Uterus (tissue), 4 donors: ENCODE data around the gene B3GNT7. TPM values are rescaled to one million over a fixed set of nuclear protein-coding genes. Genes with fewer than 3 reads are reported as not detected.

Experiments
- DNase-seq, 2 donors: peaks; one replicate each; pipeline ENCODE4 v3.0.0-alpha.2; 2019 to 2020
- H3K27ac ChIP-seq, 2 donors: fragments of 200-600 bp; sonication (generic); 1 replicate in 1 of 2; 2 replicates in 1 of 2; pipeline ENCODE4 v1.5.1; 2016 to 2018
- H3K27me3 ChIP-seq, 2 donors: fragments of 200-600 bp; sonication (generic); one replicate each; pipeline ENCODE4 v1.5.1; 2018 to 2019; ENCODE audit warnings: control low read depth in 1 of 2
- H3K36me3 ChIP-seq, 2 donors: fragments of 200-600 bp; sonication (generic); one replicate each; pipeline ENCODE4 v1.5.1; 2019; ENCODE audit warnings: control low read depth in 1 of 2
- H3K4me1 ChIP-seq, 2 donors: fragments of 200-600 bp; sonication (generic); one replicate each; pipeline ENCODE4 v1.5.1; 2018 to 2019; ENCODE audit warnings: control low read depth in 1 of 2
- H3K4me3 ChIP-seq, 2 donors: fragments of 200-600 bp; sonication (generic); 1 replicate in 1 of 2; 2 replicates in 1 of 2; pipeline ENCODE4 v1.5.1; 2018 to 2019; ENCODE audit warnings: mild to moderate bottlenecking in 1 of 2
- H3K9me3 ChIP-seq, 2 donors: fragments of 200-600 bp; sonication (generic); one replicate each; pipeline ENCODE4 v1.5.1; 2019; ENCODE audit warnings: control low read depth in 1 of 2
- CTCF ChIP-seq, 4 experiments: fragments of 200-600 bp in 2 of 4; fragments of 450-650 bp in 2 of 4; sonication (generic) in 2 of 4; IDR thresholded peaks; one replicate each; pipeline ENCODE4 v1.5.1; 2016 to 2019; ENCODE audit warnings: antibody characterized with exemption in 4 of 4, mild to moderate bottlenecking in 2 of 4, moderate library complexity in 1 of 4
- POLR2A ChIP-seq, 2 donors: fragments of 450-650 bp; IDR thresholded peaks; one replicate each; pipeline ENCODE4 v1.6.1; 2016; ENCODE audit warnings: antibody characterized with exemption in 2 of 2, mild to moderate bottlenecking in 1 of 2, moderate library complexity in 1 of 2
- intact Hi-C: fragments of 100-400 bp; cut with DNase I; formaldehyde crosslinking; loops from one replicate; pipeline ENCODE4 v1.15.1; 2023; ENCODE audit warnings: low total_unique reads
- total RNA-seq, 4 donors: library from RNA; depleted of rRNA in 3 of 4; stranded (reverse); fragments of >200 nt in 3 of 4; gene quantifications; one replicate each; pipeline versions ENCODE4 v1.1.0 to v1.2.4, GENCODE V29; 2014 to 2023
- donor health status: DM: yes; HTN: yes; CAD: no.

The B3GNT7 gene
- total RNA-seq, 4 donors from 2014 or later, result 1.7 to 8.1 (median 3.1) TPM

DNA sequence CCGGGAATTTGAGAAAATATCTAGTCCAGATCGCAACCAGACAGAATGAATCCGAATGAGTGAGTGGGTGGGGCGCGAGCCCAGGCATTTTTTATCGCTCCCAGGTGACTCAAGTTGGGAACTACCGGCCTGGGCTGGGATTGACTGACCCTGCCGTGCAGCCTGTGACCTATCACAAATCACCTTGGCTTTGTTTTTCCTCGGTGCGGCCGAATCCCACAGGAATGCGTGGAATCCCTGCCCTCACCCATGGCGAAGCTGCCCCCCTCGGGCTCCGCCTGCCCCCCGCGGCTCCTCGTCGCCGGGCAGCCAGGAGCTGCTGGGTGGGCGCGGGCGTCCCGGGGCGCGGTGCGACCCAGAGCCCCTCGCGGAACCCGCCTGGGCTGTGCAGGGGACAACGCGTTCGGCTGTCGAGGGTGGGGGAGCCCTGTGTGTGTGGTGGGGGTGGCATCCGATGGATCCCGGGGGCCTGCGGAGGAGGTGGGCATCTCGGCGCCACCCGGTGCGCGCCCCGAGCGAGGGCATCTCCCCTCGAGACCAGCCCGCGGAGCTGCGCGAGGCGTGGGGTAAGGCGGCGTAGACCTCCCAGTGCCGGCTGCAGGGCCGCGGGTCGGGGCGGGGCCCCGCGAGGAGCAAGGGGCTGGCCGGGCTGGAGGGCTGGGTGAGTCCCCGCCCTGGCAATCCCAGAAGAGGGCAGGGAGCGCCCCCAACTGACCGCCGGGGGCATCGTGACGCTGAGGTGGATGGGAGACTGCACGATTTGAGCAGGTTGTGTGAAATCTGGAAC lies 16.5 kb downstream of the B3GNT7 start:
- intact Hi-C loops, result loop anchor here (10.0 kb wide), 2 partner anchors 187 to 317 kb away; no protein-coding TSS in a partner anchor
- H3K4me3 ChIP-seq, result peak overlapping the region; percentile 21 to 60
- no peaks in the 10 kb centered on the region for H3K4me1 ChIP-seq
- no peaks in the 10 kb centered on the region for H3K27me3 ChIP-seq
- peak overlapping the region; percentile 20 to 77 for H3K27ac ChIP-seq
- no peaks in the 10 kb centered on the region for H3K36me3 ChIP-seq
- no peaks in the 10 kb centered on the region for H3K9me3 ChIP-seq
- DNase-seq, result peak; percentile 87 to 91
- peak in 1 of 2 donors; percentile 38 for TF ChIP-seq POLR2A (IDR thresholded peaks at IDR 0.05)
- TF ChIP-seq CTCF (IDR thresholded peaks at IDR 0.05), result peak; percentile 80 to 93 (median 90)

DNA sequence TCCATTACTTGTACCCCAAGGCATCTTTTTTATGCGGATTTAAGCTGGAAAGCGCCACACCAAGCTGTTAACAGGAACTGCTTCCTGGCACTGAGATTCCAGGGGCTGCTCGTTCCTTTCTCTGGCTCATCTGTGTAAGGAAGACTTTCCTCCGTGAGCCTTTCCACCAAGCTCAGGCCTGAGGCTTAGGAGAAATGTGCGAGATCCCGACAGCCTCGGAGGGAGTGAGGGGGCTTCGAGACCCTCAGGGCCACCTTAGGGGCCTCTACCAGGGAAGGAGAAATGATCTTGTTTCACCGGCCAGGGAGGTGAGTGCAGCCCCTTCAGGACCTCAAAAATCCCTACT lies 17.1 kb downstream of the B3GNT7 start:
- H3K9me3 ChIP-seq, result no peaks in the 10 kb centered on the region
- no peak for DNase-seq
- no peaks in the 10 kb centered on the region for H3K4me1 ChIP-seq
- peak overlapping the region in 1 of 2 donors; percentile 77 for H3K27ac ChIP-seq
- H3K27me3 ChIP-seq, result no peaks in the 10 kb centered on the region
- peak overlapping the region; percentile 21 to 60 for H3K4me3 ChIP-seq
- TF ChIP-seq POLR2A (IDR thresholded peaks at IDR 0.05), result no peak
- TF ChIP-seq CTCF (IDR thresholded peaks at IDR 0.05), result no peak
- intact Hi-C loops, result loop anchor here (10.0 kb wide), 2 partner anchors 188 to 318 kb away; no protein-coding TSS in a partner anchor
- H3K36me3 ChIP-seq, result no peaks in the 10 kb centered on the region

DNA sequence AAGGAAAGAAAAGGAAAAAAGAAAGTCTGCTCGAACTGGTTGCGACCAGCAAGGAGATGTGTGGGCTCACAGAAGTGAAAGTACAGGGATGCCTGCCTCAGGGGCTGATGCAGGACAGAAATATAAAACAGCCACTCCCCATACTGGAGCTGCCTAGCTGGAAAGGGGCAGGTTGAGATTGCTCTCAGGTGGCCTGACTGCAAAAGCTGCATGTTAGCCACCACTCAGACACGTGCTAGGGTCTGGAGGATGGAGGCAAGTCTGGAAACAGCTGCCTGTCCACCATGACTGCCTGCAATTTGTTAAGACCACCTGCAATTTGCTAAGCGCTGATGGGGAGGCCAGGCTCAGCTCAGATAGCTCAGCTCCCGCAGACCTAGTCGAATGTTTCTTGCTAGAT lies 17.9 kb downstream of the B3GNT7 start:
- Histone ChIP-seq H3K9me3 (no peaks in the 10 kb centered on the region), H3K27me3 (no peaks in the 10 kb centered on the region), H3K4me1 (no peaks in the 10 kb centered on the region), H3K27ac (no peak overlapping the region), H3K36me3 (no peaks in the 10 kb centered on the region), H3K4me3 (no peak overlapping the region)
- intact Hi-C loops, result loop anchor here (10.0 kb wide), 2 partner anchors 189 to 319 kb away; no protein-coding TSS in a partner anchor
- TF ChIP-seq POLR2A (IDR thresholded peaks at IDR 0.05), result no peak
- no peak for TF ChIP-seq CTCF (IDR thresholded peaks at IDR 0.05)
- DNase-seq, result no peak

- no peaks in the 10 kb centered on the region for H3K27me3 ChIP-seq
- no peaks in the 10 kb centered on the region for H3K36me3 ChIP-seq
- no peak for DNase-seq
- no peak overlapping the region for H3K27ac ChIP-seq
- no peak for TF ChIP-seq CTCF (IDR thresholded peaks at IDR 0.05)
- no peak for TF ChIP-seq POLR2A (IDR thresholded peaks at IDR 0.05)
- no peak overlapping the region for H3K4me3 ChIP-seq
- no peaks in the 10 kb centered on the region for H3K9me3 ChIP-seq
- intact Hi-C loops, result loop anchor here (10.0 kb wide), 2 partner anchors 189 to 319 kb away; no protein-coding TSS in a partner anchor
- H3K4me1 ChIP-seq, result no peaks in the 10 kb centered on the region
These were observed 18.5 kb downstream of the B3GNT7 start for GRCh38 chr2:231413921-231414476.

- Histone ChIP-seq H3K4me3 (no peak overlapping the region), H3K27me3 (no peaks in the 10 kb centered on the region), H3K36me3 (no peaks in the 10 kb centered on the region), H3K27ac (no peak overlapping the region), H3K4me1 (no peaks in the 10 kb centered on the region), H3K9me3 (no peaks in the 10 kb centered on the region)
- intact Hi-C loops, result loop anchor here (10.0 kb wide), 2 partner anchors 190 to 320 kb away; no protein-coding TSS in a partner anchor
- TF ChIP-seq CTCF (IDR thresholded peaks at IDR 0.05) (no peak), POLR2A (IDR thresholded peaks at IDR 0.05) (no peak)
- no peak for DNase-seq
These were observed 19.5 kb downstream of the B3GNT7 start for GRCh38 chr2:231415029-231415428.
